OCI-M2 (cell line): ENCODE results near the gene MGAT5.

ENCODE experiments used
- DNase-seq: peaks from one replicate; lab custom pipeline; 2025; ENCODE audit not compliant: unreplicated experiment; lab: John Stamatoyannopoulos, UW

MGAT5 gene

DNA sequence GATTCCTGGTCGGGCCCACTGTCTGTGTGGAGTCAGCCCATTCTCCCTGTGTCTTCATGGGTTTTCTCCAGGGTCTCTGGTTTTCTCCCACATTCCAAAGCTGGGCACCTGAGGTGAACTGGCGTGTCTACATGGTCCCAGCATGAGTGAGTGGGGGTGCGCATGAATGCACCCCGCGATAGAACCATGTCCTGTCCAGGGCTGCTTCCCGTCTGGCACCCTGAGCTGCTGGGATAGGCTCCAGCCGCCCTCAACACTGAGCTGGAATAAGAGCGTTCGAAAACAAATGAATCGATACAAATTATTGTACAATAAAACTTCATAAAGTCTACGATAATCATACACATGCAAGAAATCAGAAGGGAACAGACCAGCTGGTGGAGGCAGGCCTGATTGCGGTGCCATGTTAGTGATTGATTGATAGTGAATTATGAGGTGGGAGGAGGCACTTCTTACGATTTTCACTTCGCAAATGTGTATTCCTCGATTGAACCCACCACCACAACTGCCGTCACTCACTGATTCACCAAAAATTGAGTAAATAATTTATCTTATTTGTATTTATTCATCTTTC is 186.6 kb downstream of the MGAT5 start:
- DNase-seq, result no peak

DNA sequence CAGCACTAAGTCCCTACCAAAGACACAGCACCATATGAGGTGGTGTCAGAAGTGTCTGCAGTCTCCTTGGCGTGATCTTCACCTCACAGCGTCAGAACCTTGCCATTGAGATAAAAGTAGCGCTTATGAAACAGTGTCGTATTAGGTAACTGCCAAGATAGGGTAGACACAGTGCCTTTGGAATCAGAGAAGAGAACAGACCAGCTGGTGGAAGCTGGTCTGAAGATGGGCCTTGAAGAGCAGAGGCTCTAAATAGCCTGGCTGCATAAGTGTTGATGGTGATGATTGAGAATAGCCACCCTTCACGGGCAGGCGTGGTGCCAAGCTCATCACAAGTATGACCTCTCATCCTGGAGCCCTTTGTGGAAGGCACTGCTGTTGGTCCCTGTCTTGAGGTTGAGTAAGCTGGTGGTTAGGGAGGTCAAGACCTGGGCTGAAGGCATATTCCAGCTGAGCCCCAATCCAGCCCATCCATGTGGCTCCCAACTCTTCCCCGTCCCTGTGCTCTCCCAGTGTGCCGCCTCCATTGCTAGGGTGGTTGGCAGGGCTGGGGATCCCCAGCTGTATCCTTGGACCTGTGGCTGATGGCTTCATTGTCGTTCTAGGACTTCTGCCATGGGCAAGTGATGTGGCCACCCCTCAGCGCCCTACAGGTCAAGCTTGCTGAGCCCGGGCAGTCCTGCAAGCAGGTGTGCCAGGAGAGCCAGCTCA is 187.4 kb downstream of the MGAT5 start:
- no peak for DNase-seq

DNA sequence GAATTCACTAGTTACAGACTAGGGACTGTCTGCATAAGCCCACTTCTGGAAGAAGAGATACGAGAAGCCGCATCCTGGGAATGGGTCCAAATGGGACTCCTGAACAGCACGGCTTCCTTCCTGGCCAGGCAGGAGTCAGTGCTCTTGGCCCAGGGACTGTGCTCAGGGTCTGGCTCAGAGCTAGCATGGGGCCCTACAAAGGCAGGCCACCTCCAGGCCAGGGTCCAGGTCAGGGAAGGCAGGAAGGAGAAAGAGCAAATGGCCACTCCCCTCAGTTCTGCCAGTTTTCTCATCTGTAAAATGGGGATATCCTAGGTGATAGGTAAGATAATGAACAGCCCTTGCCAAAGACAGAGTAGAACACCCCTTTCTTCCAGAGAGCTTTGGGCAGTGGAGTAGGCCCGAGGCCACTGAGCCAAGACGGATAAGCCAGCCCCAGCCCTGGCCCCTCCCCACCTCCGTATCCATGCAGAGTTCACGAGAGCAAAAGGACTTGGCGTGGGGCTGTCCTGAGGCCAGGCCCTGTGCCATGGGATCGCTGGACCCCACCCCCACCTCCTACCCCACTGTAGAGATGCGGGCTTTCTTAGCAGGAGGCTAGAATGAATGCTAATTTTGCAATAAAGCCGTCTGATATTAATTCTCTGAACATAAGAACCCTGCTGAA is 190.1 kb downstream of the MGAT5 start:
- DNase-seq, result no peak

DNA sequence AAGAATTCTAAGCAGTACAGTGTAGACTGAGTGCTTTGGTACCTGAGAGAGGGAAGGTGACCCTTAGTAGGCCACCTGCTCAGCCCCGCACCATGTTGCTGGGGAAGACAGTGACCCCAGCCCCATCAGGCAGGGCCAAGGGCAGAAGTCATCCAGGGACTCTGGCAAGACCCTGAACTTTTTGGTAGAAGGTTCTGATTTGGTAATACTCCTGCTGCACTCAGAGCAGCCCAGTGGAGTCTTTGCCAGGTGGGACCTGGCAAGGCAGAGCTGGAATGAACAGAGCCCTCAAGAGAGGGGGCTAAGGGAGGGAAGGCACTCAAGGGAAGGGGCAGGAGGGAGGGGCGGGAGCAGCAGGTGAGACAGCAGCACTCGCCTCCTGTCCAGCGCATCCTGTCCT is 191.2 kb downstream of the MGAT5 start:
- no peak for DNase-seq

DNA sequence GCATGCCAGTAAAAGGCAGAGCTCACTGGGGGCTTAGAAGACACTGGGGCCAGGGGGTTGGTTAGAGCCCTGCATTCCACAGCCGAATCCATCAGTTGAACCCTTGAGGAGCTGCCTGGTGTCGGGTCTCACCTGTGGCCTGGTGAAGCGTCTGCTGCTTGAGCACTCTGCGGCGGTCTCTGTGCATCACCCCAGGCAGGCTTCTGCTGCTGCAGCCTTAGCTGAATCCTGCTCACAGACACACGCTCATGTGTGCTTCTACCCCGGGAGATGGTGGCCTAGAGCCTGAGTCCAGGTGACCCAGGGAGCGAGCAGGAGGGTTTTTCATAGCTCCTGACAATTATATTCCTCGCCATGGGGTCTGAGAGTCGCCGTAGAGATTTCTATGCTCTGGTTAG is 192.1 kb downstream of the MGAT5 start:
- no peak for DNase-seq

DNA sequence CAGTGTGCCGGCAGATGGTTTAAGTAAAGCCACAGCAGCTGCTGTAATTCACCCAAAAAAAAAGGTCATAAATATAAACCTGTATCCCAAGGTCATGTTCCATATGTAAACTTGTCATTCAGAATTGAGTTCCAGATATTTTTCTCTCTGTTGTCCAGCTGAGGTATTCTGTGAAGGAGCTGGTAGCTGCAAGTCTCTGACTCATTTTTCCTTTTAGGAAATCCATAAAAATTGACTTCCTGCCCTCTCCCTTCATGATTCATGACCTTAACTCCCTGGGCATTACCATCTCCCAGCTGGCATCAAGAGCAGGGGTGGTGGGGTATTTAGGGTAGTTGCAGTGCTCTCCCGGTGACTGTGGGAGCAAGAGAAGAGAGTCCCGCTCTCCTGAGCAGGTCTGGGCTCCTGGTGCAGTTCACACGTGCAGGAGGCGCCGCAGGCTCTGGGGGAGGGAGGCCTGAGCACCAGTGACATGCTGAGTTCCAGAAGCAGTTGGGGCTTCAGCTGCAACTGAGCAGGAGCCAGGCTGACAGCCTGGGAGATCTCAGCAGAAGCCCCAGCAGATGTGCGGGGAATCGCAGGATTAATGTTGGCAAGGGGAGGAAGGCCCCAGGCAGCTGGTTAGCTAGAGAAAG is 192.6 kb downstream of the MGAT5 start:
- DNase-seq, result no peak

DNA sequence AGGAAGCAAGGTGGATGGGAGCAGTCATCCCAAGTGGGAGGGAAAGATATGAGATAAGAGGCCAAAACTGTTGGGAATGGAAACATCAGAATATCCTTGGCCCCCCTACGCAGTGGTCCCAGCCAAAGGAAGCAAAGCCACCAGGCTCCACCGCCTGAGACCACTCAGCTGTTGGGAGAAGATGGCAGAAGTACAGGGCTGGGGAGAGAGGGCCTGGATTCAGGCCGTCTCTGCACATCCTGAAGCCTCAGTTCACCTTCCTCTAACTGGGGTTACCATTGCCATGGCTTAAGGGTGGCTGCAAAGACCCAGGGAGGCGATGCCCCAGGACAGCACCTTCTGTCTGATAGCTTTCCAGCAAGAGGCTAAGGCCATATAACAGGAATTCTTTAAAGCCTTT is 193.8 kb downstream of the MGAT5 start:
- no peak for DNase-seq

DNA sequence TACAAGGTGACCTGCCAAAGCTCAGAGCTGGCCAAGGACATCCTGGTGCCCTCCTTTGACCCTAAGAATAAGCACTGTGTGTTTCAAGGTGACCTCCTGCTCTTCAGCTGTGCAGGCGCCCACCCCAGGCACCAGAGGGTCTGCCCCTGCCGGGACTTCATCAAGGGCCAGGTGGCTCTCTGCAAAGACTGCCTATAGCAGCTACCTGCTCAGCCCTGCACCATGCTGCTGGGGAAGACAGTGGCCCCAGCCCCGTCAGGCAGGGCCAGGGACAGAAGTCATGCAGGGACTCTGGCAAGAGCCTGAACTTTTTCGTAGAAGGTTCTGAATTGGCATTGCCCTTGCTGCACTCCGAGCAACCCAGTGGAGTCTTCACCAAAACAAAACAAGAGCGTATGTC is 194.8 kb downstream of the MGAT5 start:
- no peak for DNase-seq

DNA sequence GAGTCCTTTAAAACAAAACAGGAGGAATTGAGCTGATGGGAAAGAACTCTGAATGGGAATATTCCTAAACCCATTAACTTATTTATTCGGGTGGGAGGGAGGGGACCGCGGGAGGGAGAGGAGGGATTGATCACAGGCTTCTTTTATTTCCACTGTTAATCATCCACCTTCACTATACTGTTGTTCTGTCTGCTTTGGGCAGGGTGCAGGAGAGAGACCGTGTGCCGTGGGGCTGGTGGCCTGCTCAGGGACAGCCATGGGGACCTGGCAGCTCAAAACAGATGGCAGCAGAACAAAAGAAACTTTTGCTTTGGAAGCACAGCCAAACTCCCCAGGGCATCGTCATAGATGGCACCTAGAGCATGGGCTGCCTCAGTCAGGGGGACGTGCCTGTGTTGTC is 195.3 kb downstream of the MGAT5 start:
- no peak for DNase-seq

DNA sequence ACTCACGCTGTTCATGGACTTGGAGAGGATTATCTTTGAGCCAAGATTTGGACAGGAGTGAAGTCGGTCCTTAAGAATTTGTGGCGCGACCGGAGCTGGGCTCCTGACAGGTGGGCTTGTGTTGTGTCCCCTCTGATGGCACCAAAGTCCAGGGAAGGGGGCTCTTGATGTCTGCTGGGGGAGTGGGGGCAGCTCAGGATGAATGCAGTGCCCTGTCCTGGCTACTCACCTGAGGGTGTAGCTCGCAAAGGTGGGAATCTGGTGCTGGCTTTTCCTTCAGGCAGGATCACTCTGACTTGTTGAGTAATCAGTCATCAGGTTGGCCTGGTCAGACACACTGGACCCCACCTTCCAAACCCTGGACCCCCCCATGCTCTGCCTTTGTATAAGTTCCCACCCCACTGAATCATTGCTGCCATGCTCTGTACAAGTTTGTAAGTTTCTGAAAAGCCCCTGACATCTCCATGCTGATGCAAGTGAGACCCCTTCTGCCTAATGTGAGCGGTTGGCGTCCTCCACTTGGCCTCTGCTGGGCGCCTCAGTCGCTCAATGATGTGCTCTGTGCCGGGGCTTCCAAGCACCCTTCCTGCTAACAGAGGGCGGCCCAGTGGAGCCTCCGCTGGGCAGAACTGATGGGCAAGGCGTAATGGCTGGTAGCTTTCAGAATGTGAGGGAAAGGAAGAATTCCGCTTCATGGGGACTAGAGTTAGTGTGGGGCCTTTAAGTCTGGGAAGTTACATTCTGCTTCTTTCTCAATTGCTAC is 196.1 kb downstream of the MGAT5 start:
- no peak for DNase-seq

DNA sequence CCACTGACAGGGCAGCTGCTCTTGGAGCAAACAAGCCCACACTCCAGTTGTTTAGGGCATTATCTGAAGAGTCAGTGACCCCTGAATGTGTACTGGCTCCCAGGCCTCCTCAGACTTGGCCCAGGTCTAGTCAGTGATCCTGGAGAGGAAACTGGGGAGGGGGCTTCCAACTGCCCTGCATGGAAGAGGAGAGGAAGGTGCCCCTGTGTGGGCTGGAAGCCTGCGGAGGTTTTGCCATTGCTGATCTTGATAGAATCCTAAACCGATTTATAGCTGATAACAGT is 197.4 kb downstream of the MGAT5 start:
- DNase-seq, result no peak

DNA sequence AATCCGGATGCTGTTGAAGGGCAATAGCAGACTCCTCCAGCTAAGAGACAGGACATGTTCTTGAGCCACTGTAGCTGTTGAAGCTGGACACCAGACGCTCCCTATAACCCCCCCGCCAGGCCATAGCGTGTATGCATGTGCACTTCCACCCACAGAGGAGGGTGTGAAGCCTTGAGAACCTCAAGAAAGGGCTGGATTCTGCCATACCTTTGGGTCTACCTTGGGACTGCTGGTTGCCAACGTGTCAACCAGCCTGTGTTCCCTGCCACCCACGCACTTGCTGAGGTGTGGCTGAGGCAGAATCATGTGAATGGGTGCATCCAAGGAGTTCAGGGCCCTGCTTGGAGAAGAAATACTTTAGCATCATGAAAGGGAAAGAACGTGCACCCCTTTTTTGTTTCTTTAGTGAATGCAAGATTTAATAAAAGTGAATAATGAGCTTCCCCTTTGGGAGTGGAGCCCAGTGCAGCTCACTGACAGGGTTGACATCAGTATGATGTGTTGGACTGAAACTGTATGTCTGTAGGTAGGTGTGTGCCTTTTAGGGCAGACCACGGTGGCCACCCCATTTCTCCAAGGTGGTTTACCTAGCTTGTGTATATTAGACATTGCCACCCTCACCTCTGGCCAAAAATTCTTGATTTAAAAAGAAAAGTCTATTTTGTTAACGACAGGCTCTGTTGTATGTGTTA is 198.3 kb downstream of the MGAT5 start:
- no peak for DNase-seq

DNA sequence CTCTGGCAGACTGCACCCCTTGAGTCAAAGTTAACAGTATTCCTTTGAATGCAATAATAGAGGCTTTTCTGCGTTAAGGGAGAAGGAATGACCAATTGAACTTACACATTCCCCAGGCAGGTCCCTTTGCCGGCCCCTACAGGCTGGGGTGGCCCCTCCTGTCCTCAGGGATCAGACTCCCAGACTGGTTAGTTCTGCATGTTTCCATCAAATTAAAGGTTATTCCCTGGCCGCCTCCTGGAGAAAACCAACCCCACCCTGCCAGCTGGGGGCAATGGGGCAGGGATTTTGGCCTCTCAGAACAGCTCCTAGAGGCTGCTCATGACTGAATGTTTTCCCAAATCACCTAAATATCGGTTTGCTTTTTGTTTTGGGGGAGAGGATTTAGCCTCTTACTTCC is 199.6 kb downstream of the MGAT5 start:
- DNase-seq, result no peak

DNA sequence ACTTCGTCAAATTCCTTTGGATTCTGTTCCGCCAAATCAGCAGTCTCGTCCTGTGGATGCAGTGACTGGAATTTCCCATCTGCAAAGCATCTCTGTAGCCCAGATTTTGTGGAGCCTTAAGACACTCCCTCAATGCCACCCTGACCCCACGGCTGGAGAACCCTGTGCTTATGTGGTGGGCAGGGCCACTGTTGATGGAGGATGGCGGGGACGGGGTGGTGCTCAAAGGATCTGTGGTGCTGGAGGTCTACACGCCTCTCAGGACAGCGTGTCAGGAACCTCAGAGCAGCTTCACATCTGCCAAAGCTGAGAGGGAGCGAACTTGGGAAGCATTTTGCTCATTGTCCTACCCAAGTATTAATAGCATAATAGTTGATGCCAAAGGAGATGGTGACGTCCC is 200.1 kb downstream of the MGAT5 start:
- DNase-seq, result no peak

DNA sequence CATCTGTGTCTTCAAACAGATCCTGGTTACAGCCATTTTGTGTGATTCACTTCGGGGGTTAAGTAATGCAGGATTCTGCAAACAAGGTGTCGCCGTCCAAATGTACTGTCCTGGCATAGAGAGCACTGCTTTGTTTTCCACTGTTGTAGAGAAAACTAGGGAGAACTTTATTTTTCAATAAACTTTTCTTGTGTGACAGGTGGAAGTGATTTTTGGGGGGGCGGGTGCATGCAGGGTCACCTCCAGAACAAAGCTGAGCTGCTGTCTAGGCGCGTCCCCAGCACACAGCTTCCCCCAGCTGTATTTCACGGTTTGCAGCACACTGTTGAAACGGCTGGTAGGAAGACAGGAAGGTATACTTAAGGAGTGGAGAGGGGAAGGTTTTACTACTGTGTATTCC is 200.6 kb downstream of the MGAT5 start:
- DNase-seq, result no peak

DNA sequence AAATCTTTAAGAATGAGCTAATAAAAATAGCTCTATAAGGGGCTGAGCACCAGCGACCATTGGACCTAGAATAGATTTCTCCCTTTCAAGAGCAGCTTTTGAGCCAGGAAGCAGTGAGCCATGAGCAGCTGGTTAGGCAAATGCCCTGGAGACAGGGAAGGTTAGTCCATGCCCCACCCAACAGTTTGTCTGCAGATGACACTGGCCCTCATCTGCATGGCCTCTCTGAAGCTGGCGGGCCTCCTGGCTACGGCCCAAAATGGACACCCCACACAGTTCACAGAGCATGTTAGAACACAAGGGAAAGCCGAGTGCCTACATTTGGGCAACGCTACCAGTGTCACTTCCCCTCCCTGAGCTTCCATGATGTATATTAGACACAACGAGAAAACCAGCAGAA is 201.1 kb downstream of the MGAT5 start:
- DNase-seq, result no peak

DNA sequence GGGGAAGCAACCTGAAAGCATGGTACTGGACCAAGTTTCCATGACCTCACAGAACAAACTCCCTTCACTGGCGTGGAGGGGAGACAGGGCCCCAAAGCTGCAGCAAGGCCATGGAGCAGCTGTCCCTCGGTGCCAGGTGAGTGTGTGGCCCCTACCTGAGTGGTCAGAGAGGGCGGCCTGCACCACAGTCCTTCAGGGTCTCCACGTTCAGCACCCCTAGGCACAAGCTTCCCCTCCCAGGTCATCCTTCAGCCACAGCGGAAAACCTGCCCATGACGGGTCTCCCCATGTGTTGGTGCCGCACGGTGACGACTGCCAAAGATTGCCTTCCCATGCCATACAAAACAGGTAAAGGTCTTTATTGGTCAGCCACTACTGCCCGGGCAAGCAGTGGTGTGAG is 201.6 kb downstream of the MGAT5 start:
- DNase-seq, result no peak

DNA sequence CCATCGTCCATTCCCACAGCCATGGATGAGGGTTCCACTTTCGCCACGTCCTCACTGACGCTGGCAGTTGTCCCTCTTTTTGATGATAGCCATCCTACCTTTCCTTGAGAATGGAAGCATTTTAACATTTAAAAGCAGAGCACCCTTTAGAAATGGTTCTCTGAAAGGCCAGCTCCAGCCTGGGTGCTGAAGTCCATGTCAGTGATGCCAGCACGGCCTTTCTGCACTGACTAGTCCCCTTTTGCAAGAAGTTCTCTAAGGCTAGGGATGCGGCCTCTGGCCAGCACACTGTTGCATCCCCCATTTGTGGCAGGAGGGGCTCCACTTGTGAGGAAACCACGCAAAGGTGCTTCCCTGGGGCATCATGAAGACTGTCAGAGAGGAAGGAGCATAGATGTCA is 203.5 kb downstream of the MGAT5 start:
- no peak for DNase-seq

DNA sequence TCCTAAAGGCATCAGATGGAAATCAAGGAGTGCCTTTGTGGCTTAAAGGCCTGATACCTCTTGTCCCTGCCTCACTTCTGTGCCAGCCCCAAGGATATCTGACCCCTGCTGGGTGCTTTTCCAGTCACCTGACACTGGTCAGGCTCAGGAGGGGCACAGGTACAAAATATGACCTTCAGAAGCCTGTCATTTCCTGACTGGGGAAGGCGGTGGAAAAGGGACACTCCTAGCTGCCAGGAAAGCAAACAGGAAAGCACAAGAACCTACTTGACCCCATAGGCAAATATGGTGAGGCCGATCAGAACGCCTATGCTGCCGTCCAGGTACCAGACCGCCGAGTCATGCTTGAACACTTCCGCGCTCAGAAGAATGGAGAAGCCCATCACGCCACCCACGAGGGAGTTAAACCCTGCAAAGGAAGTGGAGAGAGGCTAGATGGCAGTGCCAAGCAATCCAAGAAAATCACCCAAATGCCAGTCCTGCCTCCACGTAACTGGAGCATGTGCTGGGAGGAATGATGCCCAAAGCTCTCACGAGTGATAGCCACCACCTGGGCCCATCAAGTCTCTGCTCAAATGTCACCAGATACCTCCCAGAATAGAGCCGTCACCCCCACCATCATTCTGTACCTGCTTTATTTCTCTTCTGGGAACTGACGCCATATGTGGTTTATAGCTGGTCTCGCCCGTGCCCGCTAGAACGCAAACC is 204.0 kb downstream of the MGAT5 start:
- no peak for DNase-seq

DNA sequence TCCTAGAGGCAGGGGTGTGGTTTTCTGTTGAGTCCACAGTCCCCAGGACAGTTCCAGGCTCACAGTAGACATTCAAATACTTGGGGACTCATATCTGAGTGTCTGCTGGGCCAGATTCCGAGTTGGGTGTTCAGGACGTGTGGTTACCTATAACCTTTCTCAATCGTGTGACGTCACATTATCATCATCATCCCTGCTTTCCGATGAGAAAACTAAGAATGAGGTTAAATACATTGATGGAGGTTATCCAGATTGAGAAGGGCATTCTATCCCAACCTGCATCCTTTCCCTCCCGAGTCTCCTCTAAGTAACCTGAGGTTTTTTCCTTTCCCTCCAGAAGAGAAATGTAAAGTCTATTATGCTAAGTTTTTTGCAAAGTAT is 204.6 kb downstream of the MGAT5 start:
- DNase-seq, result no peak

DNA sequence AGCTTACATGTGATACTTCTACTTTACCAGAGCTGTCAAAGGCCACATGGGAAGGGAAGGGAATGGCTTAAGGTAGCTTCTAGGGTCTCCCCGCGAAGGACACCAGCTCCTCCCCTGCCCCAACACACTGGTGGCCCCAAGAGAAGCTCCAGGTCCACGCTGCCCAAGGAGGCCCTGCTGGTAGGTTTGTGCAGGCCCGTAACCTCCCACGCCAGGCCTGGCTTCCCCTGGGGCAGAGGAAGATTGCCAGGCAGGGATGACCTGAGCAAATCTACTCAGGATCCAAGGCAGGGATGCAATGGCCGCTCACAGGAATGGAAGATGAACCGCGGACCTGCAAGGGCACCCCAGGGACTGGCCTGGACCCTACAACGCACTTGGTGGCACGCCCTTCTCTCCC is 205.1 kb downstream of the MGAT5 start:
- no peak for DNase-seq
